ENCODE data around the gene ADAM19.

ADAM19 gene

DNA sequence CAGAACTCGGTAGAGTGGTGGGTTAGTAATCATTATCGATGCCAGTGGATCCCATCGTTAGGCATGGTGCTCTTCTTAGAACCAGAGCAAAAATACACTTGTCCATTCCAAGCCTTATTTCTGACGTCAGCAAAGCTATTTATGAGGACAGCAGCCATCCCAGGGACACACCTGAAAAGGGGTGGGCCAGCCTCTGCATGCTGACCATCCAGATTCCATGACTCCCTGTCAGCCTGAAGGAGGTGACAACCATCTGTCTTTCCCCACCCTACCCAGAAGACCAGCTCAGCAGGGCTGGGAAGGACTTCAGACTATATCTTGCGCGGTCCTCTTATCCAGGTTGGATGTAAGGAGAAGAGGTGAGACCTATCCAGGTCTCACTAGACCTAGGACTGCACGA lies 121.3 kb downstream of the ADAM19 start:
- CTCF ChIA-PET: no interaction called here
- TF ChIP-seq CTCF (conservative IDR thresholded peaks at IDR 0.05; ENCODE audit: low read depth): no peak
- DNase-seq (ENCODE audit: low spot score): no peak
- POLR2A ChIA-PET (ENCODE audit: low non-redundant PET): no interaction called here
- H3K27ac ChIP-seq: no peak overlapping the region

GRCh38 chr5:157451806-157452205 lies 123.8 kb downstream of the ADAM19 start:
- DNase-seq (ENCODE audit: low spot score): no peak
- POLR2A ChIA-PET (ENCODE audit: low non-redundant PET): no interaction called here
- no peak overlapping the region for H3K27ac ChIP-seq
- TF ChIP-seq CTCF (conservative IDR thresholded peaks at IDR 0.05; ENCODE audit: low read depth): no peak
- CTCF ChIA-PET: interaction anchor here (0.9 kb wide), 1 partner anchor 19 kb away, joined by 3 read pairs; no protein-coding TSS in a partner anchor

GRCh38 chr5:157450024-157450423 lies 125.6 kb downstream of the ADAM19 start:
- CTCF ChIA-PET: interaction anchor here (1.6 kb wide), 1 partner anchor 10 kb away, joined by 3 read pairs; the partner anchor contains the start of gene NIPAL4
- POLR2A ChIA-PET (ENCODE audit: low non-redundant PET): no interaction called here
- no peak overlapping the region for H3K27ac ChIP-seq
- no peak for TF ChIP-seq CTCF (conservative IDR thresholded peaks at IDR 0.05; ENCODE audit: low read depth)
- no peak for DNase-seq (ENCODE audit: low spot score)

DNA sequence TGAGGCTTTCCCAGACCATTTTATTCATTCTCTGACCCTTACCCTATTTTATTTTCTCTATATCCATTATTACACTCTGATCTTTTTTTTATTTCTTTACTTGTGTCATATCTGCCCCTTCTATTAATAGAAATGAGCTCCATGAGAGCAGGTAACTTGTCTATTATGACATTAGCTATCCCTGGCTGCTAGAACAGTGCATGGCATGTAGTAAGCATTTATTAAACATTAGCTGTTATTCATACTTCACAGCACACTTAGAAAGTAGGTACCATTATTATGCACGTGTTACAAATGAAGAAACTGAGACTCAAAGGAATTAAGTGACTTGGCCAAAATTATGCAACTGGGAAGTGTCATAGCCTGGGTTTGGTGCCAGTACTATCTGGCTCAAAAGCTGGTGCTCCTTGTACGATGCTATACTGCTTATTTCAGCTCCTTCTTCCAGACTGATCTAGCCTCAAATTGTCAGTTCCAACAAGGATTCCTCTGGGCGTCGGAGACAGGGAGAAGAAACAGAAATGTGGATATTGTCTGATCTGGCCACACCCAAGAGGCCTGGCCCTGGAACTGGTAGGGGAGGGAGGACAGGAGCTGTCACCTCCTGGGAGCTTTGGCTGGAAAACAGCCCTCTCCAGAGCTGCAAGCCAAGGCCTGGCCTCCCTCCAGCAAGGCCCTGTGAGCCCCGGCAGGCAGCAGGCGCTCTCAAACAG lies 126.4 kb downstream of the ADAM19 start:
- H3K27ac ChIP-seq: peak overlapping the region; percentile 50; the same call in 1 of the 2 replicates
- no peak for DNase-seq (ENCODE audit: low spot score)
- CTCF ChIA-PET: no interaction called here
- TF ChIP-seq CTCF (conservative IDR thresholded peaks at IDR 0.05; ENCODE audit: low read depth): no peak
- POLR2A ChIA-PET (ENCODE audit: low non-redundant PET): interaction anchor here (0.6 kb wide), 1 partner anchor 8 kb away, joined by 4 read pairs; no protein-coding TSS in a partner anchor

- H3K27ac ChIP-seq: no peak overlapping the region
- POLR2A ChIA-PET (ENCODE audit: low non-redundant PET): interaction anchor here (0.6 kb wide), 1 partner anchor 310 kb away, joined by 10 read pairs; no protein-coding TSS in a partner anchor
- CTCF ChIA-PET: interaction anchor here (0.6 to 0.9 kb wide), 2 partner anchors 11 to 25 kb away, joined by 3 read pairs; no protein-coding TSS in a partner anchor
- TF ChIP-seq CTCF (conservative IDR thresholded peaks at IDR 0.05; ENCODE audit: low read depth): no peak
- no peak for DNase-seq (ENCODE audit: low spot score)
Observed at GRCh38 chr5:157447201-157447637, 128.4 kb downstream of the ADAM19 start.

DNA sequence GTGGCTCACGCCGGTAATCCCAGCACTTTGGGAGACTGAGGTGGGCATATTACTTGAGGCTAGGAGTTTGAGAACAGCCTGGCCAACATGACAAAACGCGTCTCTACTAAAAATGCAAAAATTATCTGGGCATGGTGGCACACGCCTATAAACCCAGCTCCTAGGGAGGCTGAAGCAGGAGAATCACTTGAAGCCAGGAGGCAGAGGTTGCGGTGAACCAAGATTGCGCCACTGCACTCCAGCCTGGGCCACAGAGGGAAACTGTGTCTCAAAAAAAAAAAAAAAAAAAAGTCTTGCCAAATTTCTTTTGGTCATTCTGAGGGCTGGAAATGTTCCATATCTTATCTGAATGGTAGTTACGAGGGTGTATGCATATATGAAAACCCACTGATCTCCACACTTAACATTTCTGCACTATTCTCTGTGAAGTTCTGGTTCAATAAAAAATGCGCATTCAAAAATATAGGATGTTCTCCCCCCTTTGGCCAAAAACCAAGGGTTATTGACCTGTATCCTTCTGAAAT lies 129.1 kb downstream of the ADAM19 start:
- ChIA-PET POLR2A (ENCODE audit: low non-redundant PET) (interaction anchor here (0.6 kb wide), 1 partner anchor 310 kb away, joined by 10 read pairs; no protein-coding TSS in a partner anchor), CTCF (interaction anchor here (0.6 to 0.9 kb wide), 4 partner anchors 10 to 85 kb away, joined by 3 to 4 read pairs (median 4); no protein-coding TSS in a partner anchor)
- no peak for DNase-seq (ENCODE audit: low spot score)
- TF ChIP-seq CTCF (conservative IDR thresholded peaks at IDR 0.05; ENCODE audit: low read depth): no peak
- no peak overlapping the region for H3K27ac ChIP-seq
